SU-DHL-6 (cell line): Measurements from ENCODE around the gene ULK1.

Experiments used
- CTCF ChIP-seq: fragments of 200-600 bp; sonication (generic); IDR thresholded peaks from one replicate; pipeline ENCODE4 v1.5.1; 2017; ENCODE audit warnings: antibody characterized with exemption, mild to moderate bottlenecking, low read length, moderate library complexity; ENCODE audit not compliant: insufficient read depth, poor library complexity, severe bottlenecking
- EZH2phosphoT487 ChIP-seq: fragments of 200-600 bp; sonication (generic), shearing (Covaris generic); conservative IDR thresholded peaks from 2 replicates; pipeline ENCODE4 v1.6.1; 2018; ENCODE audit warnings: mild to moderate bottlenecking, antibody characterized with exemption, low read length, moderate library complexity, mixed read lengths

- TF ChIP-seq CTCF (no peak), EZH2phosphoT487 (no peak)
These were observed 65.5 kb downstream of the ULK1 start for GRCh38 chr12:131959641-131960589.
